Measurements from ENCODE around the gene SENP7.
"Not testable (repeated sequence)": the region's sequence is repeated elsewhere in the genome, so short reads cannot be mapped to it uniquely, and the experiment has no call there.

SENP7 gene

DNA sequence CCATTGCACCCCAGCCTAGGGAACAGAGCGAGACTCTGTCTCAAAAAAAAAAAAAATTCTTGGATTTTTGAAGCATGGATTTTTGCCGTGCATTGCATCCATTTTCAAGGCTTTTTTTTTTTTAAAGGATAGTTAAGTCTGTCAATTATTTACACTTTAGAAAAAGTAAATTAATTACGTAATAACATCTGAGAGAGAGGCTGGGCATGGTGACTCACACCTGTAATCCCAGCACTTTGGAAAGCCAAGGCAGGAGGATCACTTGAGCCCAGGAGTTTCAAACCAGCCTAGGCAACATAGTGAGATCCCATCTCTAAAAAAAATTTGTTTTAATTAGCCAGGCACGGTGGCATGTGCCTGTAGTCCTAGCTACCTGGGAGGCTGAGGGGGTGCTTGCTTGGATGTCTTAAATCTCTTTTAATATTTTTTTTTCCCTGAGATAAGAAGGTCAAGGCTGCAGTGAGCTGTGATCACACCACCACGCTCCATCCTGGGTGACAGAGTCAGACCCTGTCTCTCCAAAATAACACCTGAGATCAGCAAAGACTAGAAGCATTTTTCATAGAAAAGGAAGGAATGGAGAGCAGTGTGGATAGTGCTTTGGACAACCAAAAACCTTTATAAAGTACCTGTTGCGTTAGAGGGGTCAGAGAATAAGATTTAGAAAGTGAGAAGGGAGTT is 6.8 kb upstream of the SENP7 start:
- DNase-seq, result no peak

- DNase-seq, result peak; percentile 18
These were observed 5.4 kb upstream of the SENP7 start for GRCh38 chr3:101518421-101518871.

- DNase-seq, result no peak
These were observed 491 bp upstream of the SENP7 start for GRCh38 chr3:101513419-101513986.

- DNase-seq, result no peak
These were observed 691 bp downstream of the SENP7 start for GRCh38 chr3:101512396-101512645.

DNA sequence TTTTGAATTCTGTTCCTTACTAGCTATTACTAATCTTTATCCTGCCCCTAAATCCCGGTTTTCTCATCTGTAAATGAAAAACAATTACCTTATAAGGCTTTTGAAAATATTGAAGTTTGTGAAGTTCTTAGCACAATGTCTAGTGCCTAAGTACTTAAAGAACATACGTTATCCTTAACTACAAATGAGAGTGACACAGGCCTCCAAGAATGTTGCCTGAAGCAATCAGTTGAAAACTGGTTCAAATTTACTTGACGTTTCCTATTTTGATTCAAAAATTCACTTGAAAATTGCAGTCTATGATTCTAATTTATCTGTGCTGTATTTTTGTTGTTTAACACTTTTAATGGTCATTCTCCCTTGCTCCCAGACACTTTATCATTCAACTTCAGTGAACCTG is 3.2 kb downstream of the SENP7 start:
- DNase-seq, result no peak

DNA sequence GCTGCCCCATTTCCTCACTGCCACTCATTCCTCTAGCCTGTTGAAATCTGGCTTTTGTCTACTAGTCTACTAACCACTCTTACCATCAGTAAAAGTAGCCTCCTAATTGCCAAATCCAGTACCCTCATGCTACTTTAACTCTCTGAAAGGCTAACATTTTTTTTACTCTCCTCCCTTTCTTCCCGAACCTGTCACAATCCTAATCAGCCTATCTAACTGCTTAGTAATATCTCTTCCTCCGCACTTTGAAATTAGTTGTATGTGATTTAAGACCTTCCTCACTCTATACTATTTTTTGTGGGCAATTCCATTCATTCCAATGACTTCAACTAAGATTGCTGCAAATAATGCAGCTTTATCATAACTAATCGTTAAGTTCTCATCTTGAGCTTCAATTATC is 3.7 kb downstream of the SENP7 start:
- DNase-seq, result no peak

DNA sequence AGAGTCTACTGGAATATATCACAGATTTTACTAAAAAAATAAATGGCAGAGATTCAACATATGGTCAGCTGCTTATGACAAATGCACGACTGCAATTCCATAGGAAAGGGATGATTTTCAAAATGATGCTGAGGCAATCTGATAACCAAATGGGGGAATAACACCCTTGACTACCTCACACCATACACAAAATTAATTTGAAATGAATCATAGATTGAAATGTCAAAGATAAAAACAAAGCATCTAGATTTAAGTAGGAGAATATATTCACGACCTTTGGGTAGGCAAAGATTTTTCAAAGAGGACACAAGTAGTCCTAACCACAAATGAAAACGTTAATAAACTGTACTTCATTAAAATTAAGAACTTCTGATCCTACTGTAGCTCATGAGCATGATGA is 11.2 kb downstream of the SENP7 start:
- DNase-seq, result no peak

GRCh38 chr3:101500208-101500607 is 12.8 kb downstream of the SENP7 start:
- DNase-seq, result no peak

GRCh38 chr3:101497803-101498202 is 15.2 kb downstream of the SENP7 start:
- DNase-seq, result no peak

DNA sequence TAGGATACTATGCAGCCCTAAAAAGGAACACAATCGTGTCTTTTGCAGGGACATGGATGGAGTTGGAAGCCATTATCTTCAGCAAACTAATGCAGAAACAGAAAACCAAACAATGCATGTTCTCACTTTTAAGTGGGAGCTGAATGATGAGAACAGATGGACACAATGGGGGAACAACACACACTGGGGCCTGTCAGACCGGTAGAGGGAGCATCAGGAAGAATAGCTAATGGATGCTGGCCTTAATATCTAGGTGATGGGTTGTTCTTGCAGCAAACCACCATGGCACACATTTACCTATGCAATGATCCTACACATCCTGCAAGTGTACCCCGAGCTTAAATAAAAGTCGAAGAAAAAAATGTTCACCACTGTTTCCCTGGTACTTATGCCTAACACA is 17.5 kb downstream of the SENP7 start:
- DNase-seq, result no peak

DNA sequence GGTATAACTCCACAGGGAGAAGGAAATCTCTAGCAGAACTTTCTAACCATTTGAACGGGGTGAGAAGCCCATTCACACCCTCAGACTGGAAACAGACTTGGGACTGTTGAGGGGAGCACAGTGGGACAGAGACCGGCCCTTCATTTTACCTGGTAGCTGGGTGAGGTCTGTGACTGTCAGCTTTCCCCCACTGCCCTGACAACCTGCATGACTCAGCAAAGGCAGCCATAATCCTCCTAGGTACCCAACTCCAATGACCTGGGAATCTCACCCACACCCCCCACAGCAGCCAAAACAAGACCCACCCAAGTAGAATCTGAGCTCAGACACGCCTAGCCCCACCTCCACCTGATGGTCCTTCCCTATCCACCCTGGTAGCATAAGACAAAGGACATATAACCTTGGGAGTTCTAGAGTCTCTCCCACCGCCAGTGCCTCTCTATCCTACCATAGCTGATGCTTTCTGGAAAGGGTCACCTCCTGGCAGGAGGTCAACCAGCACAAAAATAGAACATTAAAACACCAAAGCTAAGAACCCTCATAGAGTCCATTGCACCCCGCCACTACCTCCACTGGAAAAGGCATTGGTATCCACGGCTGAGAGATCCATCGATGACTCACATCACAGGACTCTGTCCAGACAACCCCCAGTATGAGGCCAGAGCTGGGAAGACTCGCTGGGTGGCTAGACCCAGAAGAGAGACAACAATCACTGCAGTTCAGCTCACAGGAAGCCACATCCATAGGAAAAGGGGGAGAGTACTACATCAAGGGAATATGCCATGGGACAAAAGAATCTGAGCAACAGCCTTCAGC is 28.0 kb downstream of the SENP7 start:
- no peak for DNase-seq

DNA sequence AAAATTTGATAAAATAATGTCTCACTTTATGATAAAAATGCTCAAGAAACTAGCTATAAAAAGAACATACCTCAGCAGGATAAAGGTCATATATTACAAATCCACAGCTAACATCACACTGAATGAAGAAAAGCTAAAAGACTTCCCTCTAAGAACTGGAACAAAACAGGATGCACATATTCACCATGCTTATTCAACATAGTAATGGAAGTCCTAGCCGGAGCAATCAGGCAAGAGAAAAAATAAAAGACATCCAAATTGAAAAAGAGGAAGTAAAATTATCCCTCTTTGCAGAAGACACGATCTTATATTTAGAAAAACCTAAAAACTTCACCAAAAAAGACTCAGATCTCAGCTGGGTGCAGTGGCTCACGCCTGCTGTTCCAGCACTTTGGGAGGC is 34.0 kb downstream of the SENP7 start:
- DNase-seq, result no peak

DNA sequence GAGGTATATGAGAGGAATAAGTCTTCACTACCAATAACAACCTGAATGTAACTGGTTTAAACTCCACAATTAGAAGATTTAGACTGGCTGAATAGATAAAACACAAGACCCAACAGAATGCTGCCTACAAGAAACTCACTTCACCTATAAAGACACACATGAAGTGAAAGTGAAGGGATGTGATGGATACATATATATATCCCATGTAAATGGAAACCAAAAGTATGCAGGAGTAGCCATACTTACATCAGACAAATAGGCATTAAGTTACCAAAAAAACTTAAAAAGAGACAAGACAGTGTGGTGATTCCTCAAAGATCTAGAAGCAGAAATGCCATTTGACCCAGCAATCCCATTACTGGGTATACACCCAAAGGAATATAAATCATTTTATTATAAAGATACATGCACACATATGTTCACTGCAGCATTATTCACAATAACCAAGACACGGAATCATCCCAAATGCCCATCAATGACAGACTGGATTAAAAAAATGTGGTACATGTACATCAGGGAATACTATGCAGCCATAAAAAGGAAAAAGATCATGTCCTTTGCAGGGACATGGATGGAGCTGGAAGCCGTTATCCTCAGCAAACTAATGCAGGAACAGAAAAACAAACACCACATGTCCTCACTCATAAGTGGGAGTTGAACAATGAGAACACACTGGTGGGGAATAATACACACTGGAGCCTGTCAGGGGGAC is 38.0 kb downstream of the SENP7 start:
- not testable (repeated sequence) for DNase-seq

- not testable (repeated sequence) for DNase-seq
These were observed 44.3 kb downstream of the SENP7 start for GRCh38 chr3:101468676-101469075.

- not testable (repeated sequence) for DNase-seq
These were observed 45.7 kb downstream of the SENP7 start for GRCh38 chr3:101467310-101467663.

DNA sequence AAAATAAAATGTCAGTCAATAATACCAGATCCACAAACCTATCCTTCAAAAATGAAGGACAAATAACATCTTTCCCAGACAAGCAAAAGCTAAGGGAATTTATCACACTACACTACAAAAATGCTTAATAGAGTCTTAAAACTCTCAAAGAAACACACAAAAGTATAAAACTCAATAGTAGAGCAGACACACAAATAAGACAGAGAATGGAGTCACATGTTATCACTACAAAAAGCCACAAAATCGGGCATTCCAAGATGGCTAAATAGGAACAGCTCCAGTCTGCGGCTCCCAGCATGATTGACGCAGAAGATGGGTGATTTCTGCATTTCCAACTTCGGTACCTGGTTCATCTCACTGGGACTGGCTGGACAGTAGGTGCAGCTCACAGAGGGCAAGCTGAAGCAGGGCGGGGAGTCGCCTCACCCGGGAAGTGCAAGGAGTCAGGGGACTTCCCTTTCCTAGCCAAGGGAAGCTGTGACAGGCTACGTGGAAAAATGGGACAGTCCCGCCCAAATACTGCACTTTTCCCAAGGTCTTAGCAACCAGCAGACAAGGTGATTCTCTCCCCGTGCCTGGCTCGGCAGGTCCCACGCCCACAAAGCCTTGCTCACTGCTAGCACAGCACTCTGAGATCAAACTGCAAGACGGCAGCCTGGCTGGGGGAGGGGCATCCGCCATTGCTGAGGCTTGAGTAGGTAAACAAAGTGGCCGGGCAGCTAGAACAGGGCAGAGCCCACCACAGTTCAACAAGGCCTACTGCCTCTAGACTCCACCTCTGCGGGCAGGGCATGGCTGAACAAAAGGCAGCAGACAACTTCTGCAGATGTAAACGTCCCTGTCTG is 46.3 kb downstream of the SENP7 start:
- no peak for DNase-seq

- no peak for DNase-seq
These were observed 48.8 kb downstream of the SENP7 start for GRCh38 chr3:101464235-101464634.

- no peak for DNase-seq
These were observed 51.6 kb downstream of the SENP7 start for GRCh38 chr3:101461451-101461850.

DNA sequence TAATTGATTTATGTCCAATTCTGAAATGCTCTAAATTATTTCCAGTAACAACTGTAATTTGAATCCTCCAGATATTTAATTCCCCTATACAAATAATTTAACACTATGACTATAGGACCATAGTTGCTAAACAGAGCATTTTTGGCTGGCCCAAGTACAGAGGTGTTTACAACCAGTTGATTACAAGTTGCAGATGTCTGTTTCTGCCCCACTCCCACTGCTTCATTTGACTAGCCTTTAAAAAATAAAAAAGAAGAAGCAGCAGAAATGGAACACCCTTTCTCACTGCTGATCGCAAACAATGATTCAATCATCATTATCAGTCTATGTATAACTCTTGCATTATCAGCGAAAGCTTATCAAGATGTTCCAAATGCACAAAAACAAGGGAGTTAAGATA is 54.6 kb downstream of the SENP7 start:
- DNase-seq, result no peak

DNA sequence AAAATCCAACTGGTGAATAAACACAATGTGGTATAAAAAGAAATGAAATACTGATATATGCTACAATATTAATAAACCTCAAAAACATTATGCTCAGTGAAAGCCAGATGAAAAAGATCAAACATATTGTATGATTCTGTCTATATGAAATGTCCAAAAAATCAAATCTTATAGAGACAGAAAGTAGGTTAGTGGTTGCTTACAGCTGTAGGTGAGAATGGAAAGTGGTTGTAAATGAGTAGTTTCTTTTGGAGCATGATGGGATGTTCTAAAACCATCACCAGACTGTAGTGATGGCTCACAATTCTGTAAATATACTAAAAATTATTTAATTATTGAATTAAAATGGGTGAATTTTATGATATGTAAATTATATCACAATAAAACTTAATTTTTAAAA is 58.4 kb downstream of the SENP7 start:
- DNase-seq, result no peak

DNA sequence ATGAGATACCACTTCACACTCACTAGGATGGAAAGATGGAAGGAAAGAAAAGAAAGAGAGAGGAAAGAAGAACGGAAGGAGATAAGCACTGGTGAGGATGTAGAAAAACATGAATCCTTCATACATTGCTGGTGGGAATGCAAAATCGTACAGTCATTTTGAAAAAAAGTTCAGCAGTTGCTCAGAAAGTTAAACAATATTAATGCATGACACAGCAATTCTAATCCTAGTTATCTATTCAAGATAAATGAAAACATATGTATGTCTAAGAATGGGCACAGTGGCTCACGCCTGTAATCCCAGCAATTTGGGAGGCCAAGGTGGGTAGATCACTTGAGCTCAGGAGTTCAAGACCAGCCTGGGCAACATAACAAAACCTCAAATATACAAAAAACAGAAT is 59.1 kb downstream of the SENP7 start:
- DNase-seq, result no peak

- DNase-seq, result not testable (repeated sequence)
These were observed 74.4 kb downstream of the SENP7 start for GRCh38 chr3:101438641-101439040.

GRCh38 chr3:101433652-101434051 is 79.4 kb downstream of the SENP7 start:
- no peak for DNase-seq

Measured in NK-92 treated with Interleukin-12 subunit alpha and Interleukin-12 subunit beta, amount 100 ng/mL, for 24 hours (cell line).